Stimulated activated CD8-positive, alpha-beta memory T cell treated with anti-CD3 and anti-CD28 coated beads, Interleukin-7, amount 100 ng/mL, for 1 hour (primary cell): Measurements from ENCODE around the gene RAPGEF5.

Experiments
- DNase-seq, 2 donors: peaks; one replicate each; pipeline ENCODE4 v3.0.0-alpha.2; 2020; ENCODE audit warnings: low read depth in 2 of 2

RAPGEF5 gene

GRCh38 chr7:22216832-22217475, 140.0 kb downstream of the RAPGEF5 start:
- no peak for DNase-seq

- DNase-seq = no peak
Measured at GRCh38 chr7:22216309-22216708, 140.6 kb downstream of the RAPGEF5 start.

GRCh38 chr7:22214000-22214399, 143.0 kb downstream of the RAPGEF5 start:
- no peak for DNase-seq

- DNase-seq = no peak
Measured at GRCh38 chr7:22213081-22213480, 143.9 kb downstream of the RAPGEF5 start.

- no peak for DNase-seq
Measured at GRCh38 chr7:22210967-22211366, 146.0 kb downstream of the RAPGEF5 start.

- no peak for DNase-seq
Measured at GRCh38 chr7:22210355-22210754, 146.6 kb downstream of the RAPGEF5 start.

- DNase-seq = no peak
Measured at GRCh38 chr7:22208799-22209198, 148.2 kb downstream of the RAPGEF5 start.

GRCh38 chr7:22207724-22208225, 149.2 kb downstream of the RAPGEF5 start:
- no peak for DNase-seq

GRCh38 chr7:22205631-22206030, 151.3 kb downstream of the RAPGEF5 start:
- no peak for DNase-seq

- DNase-seq = no peak
Measured at GRCh38 chr7:22204312-22204711, 152.6 kb downstream of the RAPGEF5 start.

- DNase-seq = no peak
Measured at GRCh38 chr7:22202141-22202540, 154.8 kb downstream of the RAPGEF5 start.

GRCh38 chr7:22201186-22201880, 155.6 kb downstream of the RAPGEF5 start:
- DNase-seq = no peak

- DNase-seq = no peak
Measured at GRCh38 chr7:22200777-22201176, 156.2 kb downstream of the RAPGEF5 start.

GRCh38 chr7:22200238-22200637, 156.7 kb downstream of the RAPGEF5 start:
- no peak for DNase-seq

GRCh38 chr7:22197376-22197775, 159.6 kb downstream of the RAPGEF5 start:
- no peak for DNase-seq

GRCh38 chr7:22196429-22196828, 160.5 kb downstream of the RAPGEF5 start:
- DNase-seq = no peak

- DNase-seq = no peak
Measured at GRCh38 chr7:22195397-22196172, 161.4 kb downstream of the RAPGEF5 start.

- no peak for DNase-seq
Measured at GRCh38 chr7:22194658-22195273, 162.2 kb downstream of the RAPGEF5 start.

- no peak for DNase-seq
Measured at GRCh38 chr7:22193450-22193983, 163.4 kb downstream of the RAPGEF5 start.

GRCh38 chr7:22192801-22193200, 164.2 kb downstream of the RAPGEF5 start:
- no peak for DNase-seq

- DNase-seq = no peak
Measured at GRCh38 chr7:22190736-22191135, 166.2 kb downstream of the RAPGEF5 start.

GRCh38 chr7:22189741-22190140, 167.2 kb downstream of the RAPGEF5 start:
- DNase-seq = no peak
